HG03342 (cell line): ENCODE results near the gene DDX52.
A peak's percentile ranks its signal among the peaks of the same experiment; 100 is the strongest.
"Not testable (repeated sequence)": the region's sequence is repeated elsewhere in the genome, so short reads cannot be mapped to it uniquely, and the experiment has no call there.

Experiments used
- ATAC-seq: cut with Tn5 transposase; IDR thresholded peaks from one replicate; pipeline ENCODE4 v1.9.1; 2021; ENCODE audit warnings: mild to moderate bottlenecking, moderate library complexity; ENCODE audit not compliant: unreplicated experiment

The DDX52 gene

GRCh38 chr17:37643118-37643766 is at the start of gene DDX52:
TSS of gene DDX52 (minus strand) at chr17:37643446. CDS start at chr17:37643420, 26 bp downstream.
- ATAC-seq = peak; percentile 89

- ATAC-seq = no peak
Measured at GRCh38 chr17:37691807-37692206, 48.6 kb upstream of the DDX52 start.

- ATAC-seq = no peak
Measured at GRCh38 chr17:37689317-37689716, 46.1 kb upstream of the DDX52 start.

- no peak for ATAC-seq
Measured at GRCh38 chr17:37683454-37683984, 40.3 kb upstream of the DDX52 start.

GRCh38 chr17:37682007-37682406 is 38.8 kb upstream of the DDX52 start:
- ATAC-seq = no peak

- ATAC-seq = not testable (repeated sequence)
Measured at GRCh38 chr17:37679995-37680394, 36.7 kb upstream of the DDX52 start.

- no peak for ATAC-seq
Measured at GRCh38 chr17:37678036-37678435, 34.8 kb upstream of the DDX52 start.

GRCh38 chr17:37677021-37677420 is 33.8 kb upstream of the DDX52 start:
- ATAC-seq = no peak

- no peak for ATAC-seq
Measured at GRCh38 chr17:37676115-37676925, 33.1 kb upstream of the DDX52 start.

GRCh38 chr17:37674511-37674910 is 31.3 kb upstream of the DDX52 start:
- no peak for ATAC-seq

GRCh38 chr17:37673386-37673785 is 30.1 kb upstream of the DDX52 start:
- no peak for ATAC-seq

- no peak for ATAC-seq
Measured at GRCh38 chr17:37672548-37673078, 29.4 kb upstream of the DDX52 start.

- ATAC-seq = no peak
Measured at GRCh38 chr17:37671824-37672547, 28.7 kb upstream of the DDX52 start.

- ATAC-seq = no peak
Measured at GRCh38 chr17:37671028-37671823, 28.0 kb upstream of the DDX52 start.

- no peak for ATAC-seq
Measured at GRCh38 chr17:37667039-37667438, 23.8 kb upstream of the DDX52 start.

- no peak for ATAC-seq
Measured at GRCh38 chr17:37664214-37664613, 21.0 kb upstream of the DDX52 start.

- ATAC-seq = no peak
Measured at GRCh38 chr17:37662353-37662752, 19.1 kb upstream of the DDX52 start.

- no peak for ATAC-seq
Measured at GRCh38 chr17:37661400-37662014, 18.3 kb upstream of the DDX52 start.

- ATAC-seq = no peak
Measured at GRCh38 chr17:37659925-37660324, 16.7 kb upstream of the DDX52 start.

- ATAC-seq = no peak
Measured at GRCh38 chr17:37657202-37657601, 14.0 kb upstream of the DDX52 start.
